Smooth muscle cell (in vitro differentiated cells): Measurements from ENCODE around the gene TRMT61A. TPM values are rescaled to one million over a fixed set of nuclear protein-coding genes. Genes with fewer than 3 reads are reported as not detected.

Experiments used
- DNase-seq: peaks from one replicate; lab custom pipeline; 2025; ENCODE audit not compliant: unreplicated experiment; lab: John Stamatoyannopoulos, UW
- H2AFZ ChIP-seq: fragments of 200-600 bp; sonication (generic); 2 replicates; pipeline ENCODE4 v1.6.0; 2016; ENCODE audit warnings: antibody characterized with exemption, low read depth, mild to moderate bottlenecking
- H3F3A ChIP-seq: fragments of 200-600 bp; sonication (generic); 2 replicates; pipeline ENCODE4 v1.6.0; 2017; ENCODE audit warnings: antibody characterized with exemption, low read depth
- H3K27ac ChIP-seq: fragments of 200-600 bp; sonication (generic); 2 replicates; pipeline ENCODE4 v1.5.1; 2016; ENCODE audit warnings: low read depth, mild to moderate bottlenecking
- H3K27me3 ChIP-seq: fragments of 200-600 bp; sonication (generic); 2 replicates; pipeline ENCODE4 v1.6.1; 2016; ENCODE audit warnings: low read depth, mild to moderate bottlenecking
- H3K36me3 ChIP-seq: fragments of 200-600 bp; sonication (generic); 2 replicates; pipeline ENCODE4 v1.5.1; 2016; ENCODE audit warnings: low read depth
- H3K4me1 ChIP-seq: fragments of 200-600 bp; sonication (generic); 2 replicates; pipeline ENCODE4 v1.5.1; 2016; ENCODE audit warnings: low read depth
- H3K4me2 ChIP-seq: fragments of 200-600 bp; sonication (generic); 2 replicates; pipeline ENCODE4 v1.6.0; 2016; ENCODE audit warnings: mild to moderate bottlenecking
- H3K4me3 ChIP-seq: fragments of 200-600 bp; sonication (generic); 2 replicates; pipeline ENCODE4 v1.5.1; 2016; ENCODE audit warnings: mild to moderate bottlenecking
- H3K79me2 ChIP-seq: fragments of 200-600 bp; sonication (generic); 2 replicates; pipeline ENCODE4 v1.6.0; 2016; ENCODE audit warnings: low read depth, mild to moderate bottlenecking
- H3K9ac ChIP-seq: fragments of 200-600 bp; sonication (generic); 2 replicates; pipeline ENCODE4 v1.6.0; 2016; ENCODE audit warnings: low read depth
- H3K9me3 ChIP-seq: fragments of 200-600 bp; sonication (generic); replicated peaks from 2 replicates; pipeline ENCODE4 v1.5.1; 2016; ENCODE audit warnings: low read depth
- H4K20me1 ChIP-seq: fragments of 200-600 bp; sonication (generic); 2 replicates; pipeline ENCODE4 v1.6.0; 2016; ENCODE audit warnings: low read depth
- CTCF ChIP-seq: fragments of 200-600 bp; sonication (generic); IDR thresholded peaks from 2 replicates; pipeline ENCODE4 v1.5.1; 2017; ENCODE audit warnings: borderline replicate concordance, mild to moderate bottlenecking, antibody characterized with exemption; ENCODE audit not compliant: insufficient read depth, poor library complexity, severe bottlenecking
- WGBS: methylation state at CpG from one replicate; pipeline ENCODE4 v1.1.7; 2016; ENCODE audit warnings: low lambda C conversion rate; 5-methylcytosine and 5-hydroxymethylcytosine counted together
- polyA plus RNA-seq: library from polyadenylated mRNA; unstranded; fragments of >200 nt; fragmentation: Nextera tagmentation; extraction: Ambion mirVana; gene quantifications from 2 replicates; pipeline ENCODE4 v1.2.1, GENCODE V29; 2016
- total RNA-seq: library from RNA; depleted of rRNA; stranded (reverse); fragments of >200 nt; gene quantifications from 2 replicates; pipeline ENCODE4 v1.2.3, GENCODE V29; 2014

Gene TRMT61A
- total and polyA plus RNA-seq, 2 experiments from 2014 or later, result 3.7 to 6.7 TPM

DNA sequence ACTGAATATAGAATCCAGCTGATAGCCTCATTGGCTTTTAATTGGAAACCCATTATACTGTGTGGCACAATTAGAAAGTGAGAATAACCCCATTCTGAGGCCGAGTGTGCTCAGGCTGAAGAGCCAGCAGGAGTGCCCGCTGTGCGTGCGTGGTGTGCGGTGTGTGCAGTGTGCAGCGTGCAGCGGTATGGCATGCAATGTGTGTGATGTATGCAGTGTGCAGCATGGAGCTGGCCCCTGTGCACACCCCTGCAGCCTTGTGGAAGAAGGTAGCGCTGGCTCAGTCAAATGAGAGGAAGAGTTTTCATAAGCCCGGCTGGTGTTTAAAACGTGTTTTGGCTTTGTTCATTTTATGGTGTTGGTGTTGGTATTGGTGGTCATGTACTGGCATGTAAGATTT lies 29.3 kb upstream of the TRMT61A start:
- Histone ChIP-seq H3K9me3 (no peaks in the 10 kb centered on the region), H4K20me1 (peaks cover 51% of the 10 kb centered on the region), H3K4me2 (no peak overlapping the region), H3K27me3 (no peaks in the 10 kb centered on the region), H3K9ac (no peak overlapping the region), H3F3A (peaks cover 10% of the 10 kb centered on the region), H3K79me2 (no peaks in the 10 kb centered on the region), H3K36me3 (peaks cover 8% of the 10 kb centered on the region), H3K4me3 (no peak overlapping the region), H2AFZ (no peak overlapping the region), H3K4me1 (no peaks in the 10 kb centered on the region), H3K27ac (no peak overlapping the region)
- DNase-seq, result no peak
- 78% methylated on average over 10 of the region's 10 CpGs for WGBS
- no peak for TF ChIP-seq CTCF

GRCh38 chr14:103500148-103500990 lies 28.6 kb upstream of the TRMT61A start:
- WGBS, result 57% methylated on average over 17 of the region's 17 CpGs
- Histone ChIP-seq H3K4me2 (no peak overlapping the region), H3K27ac (no peak overlapping the region)

DNA sequence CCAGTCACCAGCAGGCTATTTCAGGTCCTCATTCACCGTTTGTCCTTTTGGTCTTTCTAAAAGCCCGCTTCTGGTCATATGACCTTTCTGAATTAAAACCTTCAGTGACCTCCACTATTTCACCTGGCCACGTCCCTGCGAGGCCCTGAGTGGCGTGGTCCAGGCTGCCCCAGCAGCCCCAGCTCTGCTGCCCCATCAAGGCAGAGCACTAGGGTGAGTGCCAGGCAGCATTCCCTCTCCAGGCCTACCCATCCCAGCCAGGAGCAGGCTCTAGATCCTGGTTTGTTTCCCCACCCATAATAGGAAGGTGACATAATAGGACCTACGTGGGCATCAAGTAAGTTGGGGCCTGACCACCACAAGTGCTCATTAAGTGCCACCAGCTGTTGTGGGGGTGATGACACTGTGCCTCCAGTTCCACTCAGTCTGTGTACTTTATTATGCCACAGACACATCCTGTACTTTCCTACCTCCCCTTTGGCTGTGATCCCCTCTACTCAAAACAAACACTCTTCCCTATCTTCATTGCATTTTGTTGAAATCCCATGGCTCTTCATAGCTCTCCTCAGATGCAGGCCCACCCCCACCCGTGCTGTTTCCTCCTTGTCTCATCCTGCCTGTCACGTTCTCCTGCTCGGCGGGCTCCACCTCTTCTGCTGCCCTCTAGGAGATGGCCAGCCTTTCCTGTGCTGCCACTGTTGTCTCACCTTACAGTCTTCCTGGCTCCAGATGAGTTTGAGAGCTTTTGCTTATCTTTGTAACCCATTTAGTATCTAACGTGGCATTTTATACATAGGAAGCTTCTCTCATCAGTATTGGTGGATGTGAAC lies 27.7 kb upstream of the TRMT61A start:
- no peak for DNase-seq
- Histone ChIP-seq H3K4me2 (no peak overlapping the region), H3K79me2 (no peaks in the 10 kb centered on the region), H3K4me1 (no peaks in the 10 kb centered on the region), H3K27me3 (no peaks in the 10 kb centered on the region), H3K36me3 (peaks cover 8% of the 10 kb centered on the region), H3K9ac (no peak overlapping the region), H3F3A (peaks cover 10% of the 10 kb centered on the region), H3K27ac (no peak overlapping the region), H4K20me1 (peaks cover 43% of the 10 kb centered on the region), H2AFZ (no peak overlapping the region), H3K9me3 (no peaks in the 10 kb centered on the region), H3K4me3 (no peak overlapping the region)
- WGBS, result 95% methylated on average over 11 of the region's 11 CpGs
- TF ChIP-seq CTCF, result no peak

More at GRCh38 chr14:103500148-103500990, 28.6 kb upstream of the TRMT61A start:
- DNase-seq, result peak; percentile 41
- Histone ChIP-seq H3K36me3 (peaks cover 8% of the 10 kb centered on the region), H3K4me1 (no peaks in the 10 kb centered on the region), H3F3A (peaks cover 10% of the 10 kb centered on the region), H3K27me3 (no peaks in the 10 kb centered on the region), H3K9me3 (no peaks in the 10 kb centered on the region), H3K79me2 (no peaks in the 10 kb centered on the region), H4K20me1 (peaks cover 51% of the 10 kb centered on the region), H3K9ac (no peak overlapping the region), H2AFZ (no peak overlapping the region), H3K4me3 (no peak overlapping the region)
- TF ChIP-seq CTCF, result peak; percentile 96
